ENCODE results near the gene HOMER3.

- TF ChIP-seq YY1 (IDR thresholded peaks at IDR 0.05; ENCODE audit: insufficient read depth, insufficient read length) = no peak
- no peak for TF ChIP-seq ZNF274 (IDR thresholded peaks at IDR 0.05; ENCODE audit: low read depth, low read length)
- TF ChIP-seq SUZ12 (IDR thresholded peaks at IDR 0.05; ENCODE audit: extremely low read depth, insufficient read depth, insufficient read length) = no peak
These were observed 4.3 kb upstream of the HOMER3 start for GRCh38 chr19:18945297-18945696.
